HG03060 (cell line): ENCODE results near the gene INPP5D.
"Not testable (repeated sequence)": the region's sequence is repeated elsewhere in the genome, so short reads cannot be mapped to it uniquely, and the experiment has no call there.

Experiments used
- ATAC-seq: cut with Tn5 transposase; IDR thresholded peaks from one replicate; pipeline ENCODE4 v1.9.1; 2021; ENCODE audit warnings: low read depth, moderate number of reproducible peaks; ENCODE audit not compliant: unreplicated experiment

INPP5D gene

GRCh38 chr2:233059797-233060500 lies at the start of gene INPP5D:
TSS of gene INPP5D (plus strand) at chr2:233060342. CDS start at chr2:233060479, 137 bp downstream.
- no peak for ATAC-seq

- no peak for ATAC-seq
Measured at GRCh38 chr2:233010569-233011267, 49.4 kb upstream of the INPP5D start.

- no peak for ATAC-seq
Measured at GRCh38 chr2:233011268-233011650, 48.9 kb upstream of the INPP5D start.

- ATAC-seq = no peak
Measured at GRCh38 chr2:233011702-233012131, 48.4 kb upstream of the INPP5D start.

GRCh38 chr2:233012301-233012971 lies 47.7 kb upstream of the INPP5D start:
- ATAC-seq = no peak

GRCh38 chr2:233013027-233013461 lies 47.1 kb upstream of the INPP5D start, which contains the start of gene NGEF:
TSS of gene NGEF (minus strand) at chr2:233013256. CDS start at chr2:232974890, 38,366 bp downstream.
- no peak for ATAC-seq

GRCh38 chr2:233013650-233014049 lies 46.5 kb upstream of the INPP5D start:
- no peak for ATAC-seq

- no peak for ATAC-seq
Measured at GRCh38 chr2:233015019-233015645, 45.0 kb upstream of the INPP5D start.

GRCh38 chr2:233017947-233018346 lies 42.2 kb upstream of the INPP5D start:
- ATAC-seq = no peak

- ATAC-seq = not testable (repeated sequence)
Measured at GRCh38 chr2:233019610-233020009, 40.5 kb upstream of the INPP5D start.

GRCh38 chr2:233020454-233020853 lies 39.7 kb upstream of the INPP5D start:
- ATAC-seq = no peak

GRCh38 chr2:233021771-233022170 lies 38.4 kb upstream of the INPP5D start:
- ATAC-seq = no peak

GRCh38 chr2:233022561-233022960 lies 37.6 kb upstream of the INPP5D start:
- ATAC-seq = no peak

GRCh38 chr2:233023007-233023760 lies 37.0 kb upstream of the INPP5D start:
- no peak for ATAC-seq

GRCh38 chr2:233023761-233024410 lies 36.3 kb upstream of the INPP5D start:
- ATAC-seq = no peak

- no peak for ATAC-seq
Measured at GRCh38 chr2:233025706-233026105, 34.4 kb upstream of the INPP5D start.

- no peak for ATAC-seq
Measured at GRCh38 chr2:233026198-233026813, 33.8 kb upstream of the INPP5D start.

GRCh38 chr2:233029321-233029720 lies 30.8 kb upstream of the INPP5D start:
- no peak for ATAC-seq
